Measurements from ENCODE around the gene PCDHGA10. TPM values are rescaled to one million over a fixed set of nuclear protein-coding genes. Genes with fewer than 3 reads are reported as not detected.

The PCDHGA10 gene
- total RNA-seq, 5 donors from 2014 or later (not counting 1 experiment from before 2014, with no cell fraction given): 0.10 to 0.53 (median 0.32) TPM

DNA sequence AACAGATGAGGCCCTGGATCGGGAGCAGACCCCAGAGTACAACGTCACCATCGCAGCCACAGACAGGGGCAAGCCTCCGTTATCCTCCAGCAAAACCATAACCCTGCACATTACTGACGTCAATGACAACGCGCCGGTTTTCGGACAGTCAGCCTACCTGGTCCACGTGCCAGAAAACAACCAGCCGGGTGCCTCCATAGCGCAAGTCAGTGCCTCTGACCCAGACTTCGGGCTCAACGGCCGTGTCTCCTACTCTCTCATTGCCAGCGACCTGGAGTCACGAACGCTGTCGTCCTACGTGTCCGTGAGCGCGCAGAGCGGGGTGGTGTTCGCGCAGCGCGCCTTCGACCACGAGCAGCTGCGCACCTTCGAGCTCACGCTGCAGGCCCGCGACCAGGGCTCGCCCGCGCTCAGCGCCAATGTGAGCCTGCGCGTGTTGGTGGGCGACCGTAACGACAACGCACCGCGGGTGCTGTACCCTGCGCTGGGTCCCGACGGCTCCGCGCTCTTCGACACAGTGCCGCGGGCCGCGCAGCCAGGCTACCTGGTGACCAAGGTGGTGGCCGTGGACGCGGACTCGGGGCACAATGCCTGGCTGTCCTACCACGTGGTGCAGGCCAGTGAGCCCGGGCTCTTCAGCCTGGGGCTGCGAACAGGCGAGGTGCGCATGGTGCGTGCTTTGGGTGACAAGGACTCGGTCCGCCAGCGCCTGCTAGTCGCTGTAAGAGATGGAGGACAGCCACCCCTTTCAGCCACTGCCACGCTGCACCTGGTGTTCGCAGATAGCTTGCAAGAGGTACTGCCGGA lies 6.5 kb downstream of the PCDHGA10 start:
- H3K4me1 ChIP-seq (ENCODE audit: control insufficient read depth in 1 of 2, extremely low read depth in 1 of 2, insufficient read depth in 2 of 2, low read length in 2 of 2): peaks cover 0 to 15% of the 10 kb centered on the region in 2 experiments
- Mint-ChIP-seq H3K4me3 (no peak overlapping the region), H3K27me3 (peaks cover 60 to 75% of the 10 kb centered on the region in 2 donors), H3K9me3 (peaks cover 4 to 35% (median 30%) of the 10 kb centered on the region in 3 donors), H3K36me3 (peaks cover 23% of the 10 kb centered on the region), H3K27ac (peak overlapping the region in 1 of 2 donors; percentile 62), H3K4me1 (peaks cover 9 to 24% (median 14%) of the 10 kb centered on the region in 3 donors)
- ATAC-seq (replicated peaks in 1 of 4): no peak
- peaks cover 2% of the 10 kb centered on the region for H3K9me3 ChIP-seq
- 50% methylated on average over 73 of the region's 74 CpGs for WGBS (ENCODE audit: insufficient coverage)
- H3K27ac ChIP-seq (ENCODE audit: low read length): no peak overlapping the region
- ChIA-PET CTCF (no interaction called here), POLR2A (no interaction called here)
- peaks cover 27 to 64% of the 10 kb centered on the region in 2 experiments for H3K27me3 ChIP-seq (replicated peaks in 1 of 2; ENCODE audit: control insufficient read depth in 2 of 2, extremely low read depth in 1 of 2, insufficient read depth in 2 of 2, low read length in 1 of 2)
- DNase-seq: no peak
- H3K4me3 ChIP-seq (ENCODE audit: control insufficient read depth in 1 of 2, extremely low read depth in 1 of 2, low read length in 1 of 2): peak overlapping the region in 1 of 2 donors; percentile 35
- H3K36me3 ChIP-seq (ENCODE audit: control insufficient read depth in 2 of 2, extremely low read depth in 1 of 2, insufficient read depth in 1 of 2, low read length in 1 of 2): no peaks in the 10 kb centered on the region

DNA sequence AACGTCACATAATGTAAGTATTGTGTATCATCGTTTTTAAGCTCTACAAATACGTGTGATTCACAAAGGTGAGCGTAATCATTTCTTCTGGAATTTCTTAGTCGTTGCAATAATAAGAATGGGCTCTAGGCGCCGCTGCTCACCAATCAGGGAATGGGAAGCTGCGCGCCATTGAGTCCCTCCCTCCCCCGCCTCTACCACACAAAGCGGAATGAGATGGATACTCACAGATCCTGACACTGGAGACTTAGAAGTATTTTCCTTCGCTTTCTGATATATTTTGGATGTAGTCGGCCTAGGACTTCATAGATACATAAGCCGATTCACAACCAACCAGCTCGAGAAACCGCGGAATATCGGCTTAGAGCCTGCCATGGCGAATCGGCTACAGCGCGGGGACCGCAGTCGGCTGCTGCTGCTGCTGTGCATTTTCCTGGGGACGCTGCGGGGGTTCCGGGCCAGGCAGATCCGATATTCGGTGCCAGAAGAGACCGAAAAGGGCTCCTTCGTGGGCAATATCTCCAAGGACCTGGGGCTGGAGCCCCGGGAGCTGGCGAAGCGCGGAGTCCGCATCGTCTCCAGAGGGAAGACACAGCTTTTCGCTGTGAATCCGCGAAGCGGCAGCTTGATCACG lies 8.2 kb downstream of the PCDHGA10 start, which contains the start of gene PCDHGA11:
Gene PCDHGA11, plus strand, starts transcription at position 197 of the 634 bp plus-strand sequence. Its CDS starts 177 bp downstream, at position 374.
- Histone ChIP-seq H3K4me1 (ENCODE audit: control insufficient read depth in 1 of 2, extremely low read depth in 1 of 2, insufficient read depth in 2 of 2, low read length in 2 of 2) (peaks cover 0 to 15% of the 10 kb centered on the region in 2 experiments), H3K36me3 (ENCODE audit: control insufficient read depth in 2 of 2, extremely low read depth in 1 of 2, insufficient read depth in 1 of 2, low read length in 1 of 2) (no peaks in the 10 kb centered on the region), H3K27me3 (replicated peaks in 1 of 2; ENCODE audit: control insufficient read depth in 2 of 2, extremely low read depth in 1 of 2, insufficient read depth in 2 of 2, low read length in 1 of 2) (peaks cover 28 to 55% of the 10 kb centered on the region in 2 experiments), H3K27ac (ENCODE audit: low read length) (no peak within 1 kb of the TSS), H3K9me3 (peaks cover 3% of the 10 kb centered on the region), H3K4me3 (ENCODE audit: control insufficient read depth in 1 of 2, extremely low read depth in 1 of 2, low read length in 1 of 2) (peak within 1 kb of the TSS; percentile 28 to 62)
- POLR2A ChIA-PET: no interaction called here
- ATAC-seq (replicated peaks in 1 of 4) (peak in 1 of 4 experiments; percentile 40), DNase-seq (peak in 4 of 35 experiments; percentile 21 to 47 (median 28))
- H3K4me1 Mint-ChIP-seq: peaks cover 3 to 13% (median 7%) of the 10 kb centered on the region in 3 donors
- peaks cover 3 to 32% (median 28%) of the 10 kb centered on the region in 3 donors for H3K9me3 Mint-ChIP-seq
- 15% methylated on average over 22 of the region's 42 CpGs for WGBS (ENCODE audit: insufficient coverage)
- peak within 1 kb of the TSS in 1 of 2 donors; percentile 55 for H3K27ac Mint-ChIP-seq
- peaks cover 62 to 78% of the 10 kb centered on the region in 2 donors for H3K27me3 Mint-ChIP-seq
- H3K36me3 Mint-ChIP-seq: peaks cover 19% of the 10 kb centered on the region
- H3K4me3 Mint-ChIP-seq: peak within 1 kb of the TSS; percentile 52 to 76 (median 70)
- CTCF ChIA-PET: interaction anchor here in 1 of 2 donors (0.7 to 1.7 kb wide), 5 partner anchors 8 to 143 kb away, joined by 3 to 14 read pairs (median 5); partner anchors contain the start of gene PCDHGA10

DNA sequence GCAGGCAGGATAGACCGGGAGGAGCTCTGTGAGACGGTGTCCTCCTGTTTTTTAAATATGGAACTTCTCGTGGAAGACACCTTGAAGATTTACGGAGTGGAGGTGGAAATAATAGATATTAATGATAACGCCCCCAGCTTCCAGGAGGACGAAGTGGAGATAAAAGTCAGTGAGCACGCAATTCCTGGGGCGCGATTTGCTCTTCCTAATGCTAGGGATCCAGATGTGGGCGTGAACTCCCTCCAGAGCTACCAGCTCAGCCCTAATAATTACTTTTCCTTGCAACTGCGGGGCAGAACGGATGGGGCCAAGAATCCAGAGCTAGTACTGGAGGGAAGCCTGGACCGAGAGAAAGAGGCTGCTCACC lies 8.7 kb downstream of the PCDHGA10 start:
- WGBS (ENCODE audit: insufficient coverage): 30% methylated on average over 9 of the region's 13 CpGs
- Histone ChIP-seq H3K36me3 (ENCODE audit: control insufficient read depth in 2 of 2, extremely low read depth in 1 of 2, insufficient read depth in 1 of 2, low read length in 1 of 2) (no peaks in the 10 kb centered on the region), H3K27ac (ENCODE audit: low read length) (no peak overlapping the region), H3K4me3 (ENCODE audit: control insufficient read depth in 1 of 2, extremely low read depth in 1 of 2, low read length in 1 of 2) (peak overlapping the region in 1 of 2 donors; percentile 62), H3K4me1 (ENCODE audit: control insufficient read depth in 1 of 2, extremely low read depth in 1 of 2, insufficient read depth in 2 of 2, low read length in 2 of 2) (peaks cover 0 to 15% of the 10 kb centered on the region in 2 experiments), H3K9me3 (peaks cover 3% of the 10 kb centered on the region), H3K27me3 (replicated peaks in 1 of 2; ENCODE audit: control insufficient read depth in 2 of 2, extremely low read depth in 1 of 2, insufficient read depth in 2 of 2, low read length in 1 of 2) (peaks cover 28 to 60% of the 10 kb centered on the region in 2 experiments)
- Mint-ChIP-seq H3K4me3 (peak overlapping the region; percentile 52 to 76 (median 70)), H3K27me3 (peaks cover 62 to 78% of the 10 kb centered on the region in 2 donors), H3K36me3 (peaks cover 19% of the 10 kb centered on the region), H3K9me3 (peaks cover 3 to 32% (median 28%) of the 10 kb centered on the region in 3 donors), H3K4me1 (peaks cover 3 to 13% (median 7%) of the 10 kb centered on the region in 3 donors), H3K27ac (no peak overlapping the region)
- POLR2A ChIA-PET: no interaction called here
- DNase-seq (no peak), ATAC-seq (replicated peaks in 1 of 4) (no peak)
- CTCF ChIA-PET: interaction anchor here in 1 of 2 donors (1.5 to 1.7 kb wide), 2 partner anchors 9 to 136 kb away, joined by 11 to 14 read pairs; partner anchors contain the start of gene PCDHGA10

DNA sequence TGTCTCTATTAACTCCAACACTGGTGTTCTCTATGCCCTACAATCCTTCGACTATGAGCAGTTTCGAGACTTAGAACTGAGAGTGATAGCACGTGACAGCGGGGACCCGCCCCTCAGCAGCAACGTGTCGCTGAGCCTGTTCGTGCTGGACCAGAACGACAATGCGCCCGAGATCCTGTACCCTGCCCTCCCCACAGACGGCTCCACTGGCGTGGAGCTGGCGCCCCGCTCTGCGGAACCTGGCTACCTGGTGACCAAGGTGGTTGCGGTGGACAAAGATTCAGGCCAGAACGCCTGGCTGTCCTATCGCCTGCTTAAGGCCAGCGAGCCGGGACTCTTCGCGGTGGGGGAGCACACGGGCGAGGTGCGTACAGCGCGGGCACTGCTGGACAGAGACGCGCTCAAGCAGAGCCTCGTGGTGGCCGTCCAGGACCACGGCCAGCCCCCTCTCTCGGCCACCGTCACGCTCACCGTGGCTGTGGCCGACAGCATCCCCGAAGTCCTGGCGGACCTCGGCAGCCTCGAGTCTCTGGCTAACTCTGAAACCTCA lies 10.0 kb downstream of the PCDHGA10 start:
- Mint-ChIP-seq H3K27ac (no peak overlapping the region), H3K4me3 (no peak overlapping the region), H3K9me3 (peaks cover 2 to 35% (median 34%) of the 10 kb centered on the region in 3 donors), H3K36me3 (peaks cover 19% of the 10 kb centered on the region), H3K4me1 (peaks cover 3 to 8% (median 7%) of the 10 kb centered on the region in 3 donors), H3K27me3 (peaks cover 66 to 84% of the 10 kb centered on the region in 2 donors)
- ATAC-seq (replicated peaks in 1 of 4) (no peak), DNase-seq (no peak)
- CTCF ChIA-PET: no interaction called here
- POLR2A ChIA-PET: no interaction called here
- 35% methylated on average over 42 of the region's 42 CpGs for WGBS (ENCODE audit: insufficient coverage)
- H3K9me3 ChIP-seq: peaks cover 3% of the 10 kb centered on the region
- peak overlapping the region in 1 of 2 donors; percentile 41 for H3K4me3 ChIP-seq (ENCODE audit: control insufficient read depth in 1 of 2, extremely low read depth in 1 of 2, low read length in 1 of 2)
- no peak overlapping the region for H3K27ac ChIP-seq (ENCODE audit: low read length)
- H3K27me3 ChIP-seq (replicated peaks in 1 of 2; ENCODE audit: control insufficient read depth in 2 of 2, extremely low read depth in 1 of 2, insufficient read depth in 2 of 2, low read length in 1 of 2): peaks cover 35 to 66% of the 10 kb centered on the region in 2 experiments
- peaks cover 0 to 10% of the 10 kb centered on the region in 2 experiments for H3K4me1 ChIP-seq (ENCODE audit: control insufficient read depth in 1 of 2, extremely low read depth in 1 of 2, insufficient read depth in 2 of 2, low read length in 2 of 2)
- H3K36me3 ChIP-seq (ENCODE audit: control insufficient read depth in 2 of 2, extremely low read depth in 1 of 2, insufficient read depth in 1 of 2, low read length in 1 of 2): no peaks in the 10 kb centered on the region

DNA sequence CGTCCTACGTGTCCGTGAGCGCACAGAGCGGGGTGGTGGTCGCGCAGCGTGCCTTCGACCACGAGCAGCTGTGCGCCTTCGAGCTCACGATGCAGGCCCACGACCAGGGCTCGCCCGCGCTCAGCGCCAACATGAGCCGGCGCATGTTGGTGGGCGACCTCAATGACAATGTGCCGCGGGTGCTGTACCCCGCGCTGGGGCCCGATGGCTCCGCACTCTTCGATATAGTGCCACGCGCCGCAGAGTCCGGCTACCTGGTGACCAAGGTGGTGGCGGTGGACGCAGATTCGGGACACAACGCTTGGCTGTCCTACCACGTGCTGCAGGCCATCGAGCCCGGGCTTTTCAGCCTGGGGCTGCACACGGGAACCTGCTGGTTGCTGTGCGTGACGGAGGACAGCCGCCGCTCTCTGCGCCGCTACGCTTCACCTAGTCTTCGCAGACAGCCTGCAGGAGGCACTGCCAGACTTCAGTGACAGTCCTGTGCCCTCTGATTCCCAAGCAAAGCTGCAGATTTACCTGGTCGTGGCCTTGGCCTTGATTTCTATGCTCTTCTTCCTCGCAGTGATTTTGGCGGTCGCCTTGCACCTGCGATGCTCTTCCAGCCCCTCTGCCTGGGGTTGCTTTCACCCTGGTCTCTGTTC lies 15.1 kb downstream of the PCDHGA10 start:
- peaks cover 34 to 61% of the 10 kb centered on the region in 2 experiments for H3K27me3 ChIP-seq (replicated peaks in 1 of 2; ENCODE audit: control insufficient read depth in 2 of 2, extremely low read depth in 1 of 2, insufficient read depth in 2 of 2, low read length in 1 of 2)
- peaks cover 64 to 79% of the 10 kb centered on the region in 2 donors for H3K27me3 Mint-ChIP-seq
- H3K36me3 ChIP-seq (ENCODE audit: control insufficient read depth in 2 of 2, extremely low read depth in 1 of 2, insufficient read depth in 1 of 2, low read length in 1 of 2): no peaks in the 10 kb centered on the region
- 61% methylated on average over 53 of the region's 53 CpGs for WGBS (ENCODE audit: insufficient coverage)
- ATAC-seq (replicated peaks in 1 of 4): no peak
- H3K27ac ChIP-seq (ENCODE audit: low read length): no peak overlapping the region
- H3K4me1 ChIP-seq (ENCODE audit: control insufficient read depth in 1 of 2, extremely low read depth in 1 of 2, insufficient read depth in 2 of 2, low read length in 2 of 2): peaks cover 0 to 11% of the 10 kb centered on the region in 2 experiments
- no peak overlapping the region for H3K4me3 Mint-ChIP-seq
- no peak overlapping the region for H3K4me3 ChIP-seq (ENCODE audit: control insufficient read depth in 1 of 2, extremely low read depth in 1 of 2, low read length in 1 of 2)
- H3K27ac Mint-ChIP-seq: no peak overlapping the region
- H3K4me1 Mint-ChIP-seq: peaks cover 6 to 17% (median 10%) of the 10 kb centered on the region in 3 donors
- DNase-seq: no peak
- ChIA-PET POLR2A (interaction anchor here in 1 of 2 donors (0.6 kb wide), 1 partner anchor 206 kb away, joined by 3 read pairs; no protein-coding TSS in a partner anchor), CTCF (interaction anchor here in 1 of 2 donors (1.2 kb wide), 1 partner anchor 10 kb away, joined by 4 read pairs; the partner anchor contains the start of gene PCDHGB7)
- H3K9me3 Mint-ChIP-seq: peaks cover 13 to 29% (median 29%) of the 10 kb centered on the region in 3 donors
- peaks cover 7% of the 10 kb centered on the region for H3K9me3 ChIP-seq
- peaks cover 7% of the 10 kb centered on the region for H3K36me3 Mint-ChIP-seq
